IMR-90 (cell line): ENCODE measurements around the gene PAX8. TPM values are rescaled to one million over a fixed set of nuclear protein-coding genes. Genes with fewer than 3 reads are reported as not detected.

Source experiments
- ATAC-seq: fragments of 200-7000 bp; cut with Tn5 transposase; 2 replicates; pipeline ENCODE4 v1.9.1; 2020; ENCODE audit warnings: low read depth, mild to moderate bottlenecking, moderate library complexity
- BruUV-seq: library from RNA; stranded (reverse); fragments of 400-500 nt; replicated peaks from 2 replicates; lab custom pipeline; 2021; lab: Mats Ljungman, UMichigan
- CTCF ChIA-PET: fragments of 300-600 bp; formaldehyde crosslinking; extraction: SDS; loops from one replicate; lab custom pipeline; 2021; ENCODE audit warnings: antibody characterized with exemption; lab: Yijun Ruan, JAX
- POLR2A ChIA-PET: fragments of 300-600 bp; sonication (Branson Sonifier 250); formaldehyde crosslinking; loops from one replicate; lab custom pipeline; 2022; ENCODE audit warnings: antibody characterized with exemption; ENCODE audit not compliant: unreplicated experiment; lab: Charles Lee
- DNase-seq: peaks from one replicate; pipeline ENCODE4 v3.0.0; 2013
- H2AFZ ChIP-seq: replicated peaks from 2 replicates; pipeline ENCODE3; 2013; ENCODE audit warnings: low read length, mild to moderate bottlenecking; ENCODE audit not compliant: poor library complexity
- H2AK5ac ChIP-seq: 2 replicates; pipeline ENCODE4 v1.6.1; 2013; ENCODE audit warnings: low read depth, low read length, inconsistent platforms
- H2AK9ac ChIP-seq: replicated peaks from 2 replicates; pipeline ENCODE3; 2013; ENCODE audit warnings: mild to moderate bottlenecking, low read depth, low read length, moderate library complexity; ENCODE audit not compliant: poor library complexity
- H2BK120ac ChIP-seq: 2 replicates; pipeline ENCODE4 v1.6.1; 2013; ENCODE audit warnings: low read depth, low read length, inconsistent platforms
- H2BK15ac ChIP-seq: 3 replicates; pipeline ENCODE4 v1.6.1; 2013; ENCODE audit warnings: low read depth, low read length, inconsistent platforms
- H2BK20ac ChIP-seq: 2 replicates; pipeline ENCODE4 v1.6.1; 2013; ENCODE audit warnings: low read depth, mild to moderate bottlenecking, inconsistent platforms, low read length, moderate library complexity
- H2BK5ac ChIP-seq: 2 replicates; pipeline ENCODE4 v1.6.1; 2013; ENCODE audit warnings: mild to moderate bottlenecking, low read depth, low read length, inconsistent platforms; ENCODE audit not compliant: poor library complexity, severe bottlenecking
- H3K14ac ChIP-seq: replicated peaks from 2 replicates; pipeline ENCODE4 v1.6.1; 2013; ENCODE audit warnings: low read depth, low read length, inconsistent platforms
- H3K18ac ChIP-seq: 2 replicates; pipeline ENCODE4 v1.6.1; 2013; ENCODE audit warnings: low read depth, low read length, control low read depth
- H3K23ac ChIP-seq: 2 replicates; pipeline ENCODE4 v1.6.1; 2013; ENCODE audit warnings: low read depth, low read length, inconsistent platforms
- H3K27ac ChIP-seq: 2 replicates; pipeline ENCODE4 v1.5.1; 2013; ENCODE audit warnings: mild to moderate bottlenecking, control low read depth, low read length; ENCODE audit not compliant: insufficient read depth
- H3K27me3 ChIP-seq: 2 replicates; pipeline ENCODE4 v1.6.1; 2013; ENCODE audit warnings: low read length; ENCODE audit not compliant: control insufficient read depth, insufficient read depth
- H3K36me3 ChIP-seq: 2 replicates; pipeline ENCODE4 v1.6.1; 2013; ENCODE audit warnings: low read length, mixed read lengths; ENCODE audit not compliant: control insufficient read depth, insufficient read depth
- H3K4ac ChIP-seq: 2 replicates; pipeline ENCODE4 v1.6.1; 2013; ENCODE audit warnings: low read depth, low read length, inconsistent platforms
- H3K4me1 ChIP-seq: 2 replicates; pipeline ENCODE4 v1.6.1; 2013; ENCODE audit warnings: low read length, mixed read lengths; ENCODE audit not compliant: control insufficient read depth, insufficient read depth
- H3K4me2 ChIP-seq: 2 replicates; pipeline ENCODE4 v1.6.1; 2013; ENCODE audit warnings: low read depth, mild to moderate bottlenecking, control low read depth, low read length, moderate library complexity
- H3K4me3 ChIP-seq: 2 replicates; pipeline ENCODE4 v1.5.1; 2013; ENCODE audit warnings: low read depth, mild to moderate bottlenecking, control low read depth, low read length, moderate library complexity; ENCODE audit not compliant: insufficient read depth
- H3K56ac ChIP-seq: 2 replicates; pipeline ENCODE4 v1.6.1; 2013; ENCODE audit warnings: low read length, inconsistent platforms; ENCODE audit not compliant: insufficient read depth; ENCODE audit errors: extremely low read depth
- H3K79me1 ChIP-seq, 2 experiments: 2 replicates each; pipeline ENCODE4 v1.6.1; 2013; ENCODE audit warnings: low read length in 2 of 2, inconsistent platforms in 1 of 2, low read depth in 1 of 2
- H3K9ac ChIP-seq: 2 replicates; pipeline ENCODE4 v1.6.1; 2013; ENCODE audit warnings: low read depth, low read length, control low read depth
- H3K9me1 ChIP-seq: 2 replicates; pipeline ENCODE4 v1.6.1; 2013; ENCODE audit warnings: low read length, inconsistent platforms; ENCODE audit not compliant: insufficient read depth
- H3K9me3 ChIP-seq: 2 replicates; pipeline ENCODE4 v1.6.1; 2013; ENCODE audit warnings: low read length; ENCODE audit not compliant: control insufficient read depth, insufficient read depth
- H4K20me1 ChIP-seq: 2 replicates; pipeline ENCODE4 v1.6.1; 2013; ENCODE audit warnings: low read length, inconsistent platforms; ENCODE audit not compliant: insufficient read depth
- H4K5ac ChIP-seq: 2 replicates; pipeline ENCODE4 v1.6.1; 2013; ENCODE audit warnings: mild to moderate bottlenecking, low read depth, low read length, control low read depth
- H4K8ac ChIP-seq, 2 experiments: 2 replicates each; pipeline ENCODE4 v1.6.1; 2013; ENCODE audit warnings: low read depth in 2 of 2, low read length in 2 of 2, control low read depth in 1 of 2, inconsistent platforms in 1 of 2
- H4K91ac ChIP-seq: 2 replicates; pipeline ENCODE4 v1.6.1; 2013; ENCODE audit warnings: low read depth, low read length, inconsistent platforms; ENCODE audit not compliant: insufficient read depth
- BHLHE40 ChIP-seq: fragments of 150-350 bp; IDR thresholded peaks from 2 replicates; pipeline ENCODE4 v1.6.1; 2016; ENCODE audit warnings: mild to moderate bottlenecking, low read depth, low read length
- CEBPB ChIP-seq: IDR thresholded peaks from 2 replicates; pipeline ENCODE4 v1.6.1; 2012; ENCODE audit warnings: low read depth, low read length, improper control_type of control experiment
- FOS ChIP-seq: fragments of 150-350 bp; IDR thresholded peaks from 2 replicates; pipeline ENCODE4 v1.6.1; 2016; ENCODE audit warnings: low read depth, low read length
- MAFK ChIP-seq: IDR thresholded peaks from 2 replicates; pipeline ENCODE4 v1.6.1; 2012; ENCODE audit warnings: low read depth, low read length, improper control_type of control experiment
- MAZ ChIP-seq: IDR thresholded peaks from 2 replicates; pipeline ENCODE4 v1.6.1; 2012; ENCODE audit warnings: low read depth, mild to moderate bottlenecking, low read length, improper control_type of control experiment, moderate library complexity, borderline replicate concordance
- RCOR1 ChIP-seq: IDR thresholded peaks from 2 replicates; pipeline ENCODE4 v1.6.1; 2012; ENCODE audit warnings: mild to moderate bottlenecking, low read length, improper control_type of control experiment; ENCODE audit not compliant: insufficient replicate concordance
- RFX5 ChIP-seq: IDR thresholded peaks from 2 replicates; pipeline ENCODE4 v1.8.0; 2012; ENCODE audit warnings: low read depth, mild to moderate bottlenecking, low read length, moderate library complexity
- WGBS, 2 experiments: methylation state at CpG; one replicate each; pipeline versions ENCODE4 v1.1.5 to v1.1.7; 2013; ENCODE audit warnings: missing lambda C conversion rate in 2 of 2; ENCODE audit not compliant: insufficient read length in 1 of 2; ENCODE audit errors: extremely low coverage in 2 of 2; 5-methylcytosine and 5-hydroxymethylcytosine counted together
- dilution Hi-C: fragments of 300-500 bp; cut with HindIII; formaldehyde crosslinking; loops from one replicate; pipeline ENCODE4 v1.14.3; 2018; ENCODE audit warnings: low sequenced_read_pairs; ENCODE audit not compliant: unreplicated experiment
- in situ Hi-C: fragments of 300-500 bp; cut with MboI; formaldehyde crosslinking; loops from 3 replicates; pipeline ENCODE4 v1.14.3; 2019; ENCODE audit warnings: low sequenced_read_pairs, inconsistent platforms, mixed read lengths
- intact Hi-C: fragments of 100-400 bp; cut with micrococcal nuclease; formaldehyde crosslinking; loops from 2 replicates; pipeline ENCODE4 v1.10.0; 2022
- polyA plus RNA-seq, 3 experiments: library from polyadenylated mRNA; depleted of rRNA; stranded (reverse); fragments of >200 nt; gene quantifications; 2 replicates each; pipeline ENCODE4 v1.2.3, GENCODE V29; 2012; ENCODE audit warnings: low replicate concordance in 1 of 3
- total RNA-seq: library from RNA; depleted of rRNA; stranded (reverse); fragments of >200 nt; gene quantifications from 2 replicates; pipeline ENCODE4 v1.2.3, GENCODE V29; 2012
- TF ChIP-seq, protein P1 (sequence below): fragments of 150-350 bp; IDR thresholded peaks from 2 replicates; pipeline ENCODE4 v1.6.1; 2017; ENCODE audit warnings: mild to moderate bottlenecking, antibody characterized with exemption, low read length, low read depth
- TF ChIP-seq, protein P2 (sequence below): conservative IDR thresholded peaks from 2 replicates; pipeline ENCODE4 v1.5.1; 2012; ENCODE audit warnings: mild to moderate bottlenecking, low read depth, low read length, improper control_type of control experiment

Gene PAX8
- total and polyA plus RNA-seq, 2 of the 4 experiments (the other 2 are of a cell fraction), result 0.18 to 1.5 TPM

DNA sequence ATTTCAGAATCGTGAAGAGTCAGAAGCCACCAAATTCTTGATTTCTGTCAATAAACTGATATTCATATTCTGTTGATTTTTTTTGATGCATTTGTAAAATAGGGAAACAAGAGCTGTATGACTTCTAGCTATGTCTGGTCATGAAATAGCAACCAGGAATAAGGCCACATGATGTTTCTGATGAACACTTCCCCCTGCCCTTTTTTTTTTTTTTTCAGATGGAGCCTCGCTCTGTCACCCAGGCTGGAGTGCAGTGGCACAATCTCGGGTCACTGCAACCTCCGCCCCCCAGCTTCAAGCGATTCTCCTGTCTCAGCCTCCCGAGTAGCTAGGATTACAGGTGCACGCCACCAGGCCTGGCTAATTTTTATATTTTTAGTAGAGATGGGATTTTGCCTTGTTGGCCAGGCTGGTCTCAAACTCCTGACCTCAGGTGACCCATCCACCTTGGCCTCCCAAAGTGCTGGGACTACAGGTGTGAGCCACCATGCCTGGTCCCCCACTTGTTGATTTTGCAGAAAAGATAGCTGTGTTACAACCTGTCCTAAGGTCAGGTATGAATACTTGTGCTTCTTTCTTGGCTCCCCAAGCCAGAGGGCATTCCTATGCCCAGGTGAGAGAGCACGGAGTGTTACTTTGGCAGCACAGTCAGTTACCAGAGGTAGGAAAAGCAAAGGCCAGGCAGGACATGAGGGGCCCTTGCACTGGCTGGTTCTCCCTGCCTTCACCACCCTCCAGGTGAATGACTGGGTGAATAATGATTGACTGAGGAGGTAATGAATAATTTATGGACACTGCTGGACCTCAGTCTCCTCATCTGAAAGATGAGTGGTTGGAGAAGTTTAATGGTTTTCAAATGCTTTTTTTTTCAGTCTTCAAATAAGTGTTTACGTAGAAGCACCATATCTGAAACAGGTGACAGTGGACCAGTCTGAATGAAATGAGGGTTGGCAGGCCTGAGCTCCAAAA, 39.6 kb downstream of the PAX8 start:
- H2AK5ac ChIP-seq, result peak overlapping the region; percentile 92
- H3K27ac ChIP-seq, result no peak overlapping the region; the same call in 1 of the 2 replicates
- peak overlapping the region; percentile 7; the same call in 1 of the 2 replicates for H4K5ac ChIP-seq
- H2BK20ac ChIP-seq, result peak overlapping the region; percentile 94
- H2AFZ ChIP-seq, result peak overlapping the region; percentile 72
- TF ChIP-seq, protein P1, sequence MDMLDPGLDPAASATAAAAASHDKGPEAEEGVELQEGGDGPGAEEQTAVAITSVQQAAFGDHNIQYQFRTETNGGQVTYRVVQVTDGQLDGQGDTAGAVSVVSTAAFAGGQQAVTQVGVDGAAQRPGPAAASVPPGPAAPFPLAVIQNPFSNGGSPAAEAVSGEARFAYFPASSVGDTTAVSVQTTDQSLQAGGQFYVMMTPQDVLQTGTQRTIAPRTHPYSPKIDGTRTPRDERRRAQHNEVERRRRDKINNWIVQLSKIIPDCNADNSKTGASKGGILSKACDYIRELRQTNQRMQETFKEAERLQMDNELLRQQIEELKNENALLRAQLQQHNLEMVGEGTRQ, result no peak
- no peak for TF ChIP-seq MAZ
- no peak for TF ChIP-seq MAFK
- no peak for TF ChIP-seq CEBPB
- no peak for TF ChIP-seq BHLHE40
- no peak for TF ChIP-seq RFX5
- TF ChIP-seq FOS, result no peak
- no peak for TF ChIP-seq RCOR1
- TF ChIP-seq, protein P2, sequence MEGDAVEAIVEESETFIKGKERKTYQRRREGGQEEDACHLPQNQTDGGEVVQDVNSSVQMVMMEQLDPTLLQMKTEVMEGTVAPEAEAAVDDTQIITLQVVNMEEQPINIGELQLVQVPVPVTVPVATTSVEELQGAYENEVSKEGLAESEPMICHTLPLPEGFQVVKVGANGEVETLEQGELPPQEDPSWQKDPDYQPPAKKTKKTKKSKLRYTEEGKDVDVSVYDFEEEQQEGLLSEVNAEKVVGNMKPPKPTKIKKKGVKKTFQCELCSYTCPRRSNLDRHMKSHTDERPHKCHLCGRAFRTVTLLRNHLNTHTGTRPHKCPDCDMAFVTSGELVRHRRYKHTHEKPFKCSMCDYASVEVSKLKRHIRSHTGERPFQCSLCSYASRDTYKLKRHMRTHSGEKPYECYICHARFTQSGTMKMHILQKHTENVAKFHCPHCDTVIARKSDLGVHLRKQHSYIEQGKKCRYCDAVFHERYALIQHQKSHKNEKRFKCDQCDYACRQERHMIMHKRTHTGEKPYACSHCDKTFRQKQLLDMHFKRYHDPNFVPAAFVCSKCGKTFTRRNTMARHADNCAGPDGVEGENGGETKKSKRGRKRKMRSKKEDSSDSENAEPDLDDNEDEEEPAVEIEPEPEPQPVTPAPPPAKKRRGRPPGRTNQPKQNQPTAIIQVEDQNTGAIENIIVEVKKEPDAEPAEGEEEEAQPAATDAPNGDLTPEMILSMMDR, result no peak
- no peak overlapping the region for H3K56ac ChIP-seq
- peak overlapping the region; percentile 67; the same call in 1 of the 2 replicates for H4K91ac ChIP-seq
- H2BK5ac ChIP-seq, result peak overlapping the region; percentile 90
- peak overlapping the region; percentile 20; the same call in 1 of the 2 replicates for H3K18ac ChIP-seq
- 100% methylated on average over 1 of the region's 9 CpGs; no CpG with 5 or more reads in 1 of the 2 experiments for WGBS, 2 experiments
- peaks cover 0 to 15% of the 10 kb centered on the region in 2 experiments; a peak in 1 of 4 replicates for H3K79me1 ChIP-seq
- no peak overlapping the region for H2BK15ac ChIP-seq
- H3K4ac ChIP-seq, result peak overlapping the region; percentile 91
- no peaks in the 10 kb centered on the region for H3K27me3 ChIP-seq
- H3K4me2 ChIP-seq, result no peak overlapping the region
- no peak for DNase-seq
- H3K9ac ChIP-seq, result no peak overlapping the region
- H3K4me1 ChIP-seq, result peaks cover 15% of the 10 kb centered on the region
- peak overlapping the region; percentile 43; the same call in 1 of the 2 replicates for H3K14ac ChIP-seq
- no peak for ATAC-seq
- H3K9me3 ChIP-seq, result no peaks in the 10 kb centered on the region
- H3K9me1 ChIP-seq, result peaks cover 21% of the 10 kb centered on the region
- intact Hi-C loops (no loop called here), dilution Hi-C loops (no loop called here), in situ Hi-C loops (no loop called here)
- H3K4me3 ChIP-seq, result no peak overlapping the region
- peaks cover 7% of the 10 kb centered on the region for H4K20me1 ChIP-seq
- ChIA-PET POLR2A (no interaction called here), CTCF (interaction anchor here (0.6 to 1.8 kb wide), 3 partner anchors 17 to 35 kb away, joined by 3 to 9 read pairs (median 4); no protein-coding TSS in a partner anchor)
- peak overlapping the region; percentile 23; the same call in 1 of the 2 replicates for H3K23ac ChIP-seq
- H3K36me3 ChIP-seq, result peaks cover 2% of the 10 kb centered on the region; the same call in 1 of the 2 replicates
- H4K8ac ChIP-seq, result peak overlapping the region in 1 of 2 experiments; percentile 65; a peak in 3 of 4 replicates
- peak overlapping the region; percentile 76 for H2AK9ac ChIP-seq
- BruUV-seq, result no TSS peak
- H2BK120ac ChIP-seq, result peak overlapping the region; percentile 90
